ENCODE measurements around the gene ITM2B.

Gene ITM2B

DNA sequence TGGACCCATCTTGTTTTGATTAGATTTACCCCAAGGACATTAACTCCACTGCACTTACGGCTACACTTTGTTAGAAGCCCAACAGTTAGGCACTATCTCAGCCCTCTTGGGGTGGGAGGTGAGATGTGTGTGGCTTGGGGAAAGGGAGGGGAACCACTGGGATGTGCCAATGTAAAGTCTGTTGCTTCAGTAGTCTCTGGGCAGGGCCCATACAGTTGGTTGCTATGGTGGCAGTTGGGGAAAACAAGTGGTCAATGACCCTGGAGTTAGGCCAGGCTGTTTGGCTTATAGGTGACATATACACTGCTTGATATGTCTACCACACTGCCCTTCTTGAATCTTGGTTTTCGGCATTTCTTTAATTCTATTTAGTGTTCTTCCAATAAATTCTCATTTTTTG, 61.6 kb downstream of the ITM2B start:
- Histone ChIP-seq H3K4me3 (ENCODE audit: low read length) (no peak overlapping the region), H3K27ac (ENCODE audit: low read depth, low read length) (no peak overlapping the region), H3K18ac (ENCODE audit: low read length) (no peak overlapping the region), H3K23ac (ENCODE audit: low read length) (no peak overlapping the region), H3K9ac (ENCODE audit: low read length) (no peak overlapping the region), H3K4ac (ENCODE audit: low read depth, low read length) (no peak overlapping the region), H2BK120ac (ENCODE audit: low read depth, low read length) (no peak overlapping the region), H2BK15ac (replicated peaks; ENCODE audit: low read depth) (no peak overlapping the region), H3K4me1 (ENCODE audit: control insufficient read depth, low read depth, low read length) (no peaks in the 10 kb centered on the region), H4K5ac (ENCODE audit: low read length) (no peak overlapping the region), H2BK5ac (ENCODE audit: low read length) (no peak overlapping the region), H4K8ac (ENCODE audit: low read depth, low read length) (no peak overlapping the region), H3K79me2 (ENCODE audit: control insufficient read depth, insufficient read depth, low read length) (no peaks in the 10 kb centered on the region), H3K56ac (ENCODE audit: low read length) (no peak overlapping the region), H3K4me2 (ENCODE audit: low read length) (no peak overlapping the region), H3K27me3 (ENCODE audit: insufficient read depth, low read length, poor library complexity) (no peaks in the 10 kb centered on the region), H3K79me1 (ENCODE audit: low read length) (no peaks in the 10 kb centered on the region), H2AK5ac (ENCODE audit: low read length) (no peak overlapping the region), H3K36me3 (ENCODE audit: control insufficient read depth, insufficient read depth, low read length) (no peaks in the 10 kb centered on the region)
- no CpG with 5 or more reads among the region's 2 CpGs for WGBS (ENCODE audit: extremely low coverage, insufficient coverage, low lambda C conversion rate)
- DNase-seq, result no peak

DNA sequence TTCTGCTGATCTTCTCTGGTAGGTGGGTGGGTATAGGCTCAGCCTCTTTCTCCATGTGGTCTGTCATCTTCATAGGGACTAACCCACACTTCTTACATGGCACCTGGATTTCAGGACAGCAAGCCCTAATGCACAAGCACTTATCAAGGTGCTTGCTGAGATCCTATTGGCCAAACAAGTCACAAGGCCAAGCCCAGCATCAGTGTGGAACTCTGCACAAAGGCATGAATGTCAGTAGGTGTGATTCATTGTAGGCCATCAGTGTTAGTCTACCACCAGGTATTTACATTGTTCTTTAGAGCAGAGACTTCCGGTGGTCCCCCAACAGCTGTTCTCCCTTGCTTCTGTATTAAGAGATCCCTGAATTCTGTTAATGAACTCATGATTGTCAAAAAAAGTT, 62.3 kb downstream of the ITM2B start:
- H3K27ac ChIP-seq (ENCODE audit: low read depth, low read length), result no peak overlapping the region
- H3K56ac ChIP-seq (ENCODE audit: low read length), result no peak overlapping the region
- H3K23ac ChIP-seq (ENCODE audit: low read length), result no peak overlapping the region
- no peak overlapping the region for H2AK5ac ChIP-seq (ENCODE audit: low read length)
- no peaks in the 10 kb centered on the region for H3K79me1 ChIP-seq (ENCODE audit: low read length)
- no peaks in the 10 kb centered on the region for H3K27me3 ChIP-seq (ENCODE audit: insufficient read depth, low read length, poor library complexity)
- H3K9ac ChIP-seq (ENCODE audit: low read length), result no peak overlapping the region
- H3K36me3 ChIP-seq (ENCODE audit: control insufficient read depth, insufficient read depth, low read length), result no peaks in the 10 kb centered on the region
- H3K4me1 ChIP-seq (ENCODE audit: control insufficient read depth, low read depth, low read length), result no peaks in the 10 kb centered on the region
- no peak overlapping the region for H3K4me2 ChIP-seq (ENCODE audit: low read length)
- H4K5ac ChIP-seq (ENCODE audit: low read length), result no peak overlapping the region
- no peak overlapping the region for H3K4me3 ChIP-seq (ENCODE audit: low read length)
- no peak overlapping the region for H2BK15ac ChIP-seq (replicated peaks; ENCODE audit: low read depth)
- no peaks in the 10 kb centered on the region for H3K79me2 ChIP-seq (ENCODE audit: control insufficient read depth, insufficient read depth, low read length)
- H3K18ac ChIP-seq (ENCODE audit: low read length), result no peak overlapping the region
- no peak overlapping the region for H2BK5ac ChIP-seq (ENCODE audit: low read length)
- no peak overlapping the region for H2BK120ac ChIP-seq (ENCODE audit: low read depth, low read length)
- H3K4ac ChIP-seq (ENCODE audit: low read depth, low read length), result no peak overlapping the region
- no peak for DNase-seq
- WGBS (ENCODE audit: extremely low coverage, insufficient coverage, low lambda C conversion rate), result no CpG with 5 or more reads among the region's 1 CpG
- no peak overlapping the region for H4K8ac ChIP-seq (ENCODE audit: low read depth, low read length)

DNA sequence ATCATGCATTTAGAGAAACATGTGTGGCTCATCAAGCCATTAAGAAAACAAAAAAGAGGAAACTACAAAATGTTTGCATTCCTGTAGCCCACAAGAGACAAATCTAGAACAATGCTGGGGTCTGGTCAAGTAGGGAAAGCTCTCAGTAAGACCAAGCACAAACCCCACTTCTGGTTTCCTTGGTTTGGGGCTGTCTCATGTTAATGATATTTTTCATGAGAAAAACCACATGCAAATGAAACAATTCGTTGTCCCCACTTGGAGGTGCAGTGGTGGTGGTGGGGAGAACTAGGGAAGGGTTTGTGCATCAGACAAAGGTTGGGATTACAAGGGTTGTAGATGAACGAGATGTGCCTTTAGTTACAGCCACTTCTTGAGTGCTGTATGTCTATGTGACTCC, 63.5 kb downstream of the ITM2B start:
- Histone ChIP-seq H3K4me3 (ENCODE audit: low read length) (no peak overlapping the region), H3K56ac (ENCODE audit: low read length) (no peak overlapping the region), H3K18ac (ENCODE audit: low read length) (no peak overlapping the region), H3K4me2 (ENCODE audit: low read length) (no peak overlapping the region), H3K23ac (ENCODE audit: low read length) (no peak overlapping the region), H3K79me1 (ENCODE audit: low read length) (no peaks in the 10 kb centered on the region), H4K5ac (ENCODE audit: low read length) (no peak overlapping the region), H4K8ac (ENCODE audit: low read depth, low read length) (no peak overlapping the region), H3K9ac (ENCODE audit: low read length) (no peak overlapping the region), H2BK15ac (replicated peaks; ENCODE audit: low read depth) (no peak overlapping the region), H3K79me2 (ENCODE audit: control insufficient read depth, insufficient read depth, low read length) (no peaks in the 10 kb centered on the region), H3K36me3 (ENCODE audit: control insufficient read depth, insufficient read depth, low read length) (no peaks in the 10 kb centered on the region), H3K4me1 (ENCODE audit: control insufficient read depth, low read depth, low read length) (no peaks in the 10 kb centered on the region), H2BK120ac (ENCODE audit: low read depth, low read length) (no peak overlapping the region), H2BK5ac (ENCODE audit: low read length) (no peak overlapping the region), H3K27me3 (ENCODE audit: insufficient read depth, low read length, poor library complexity) (no peaks in the 10 kb centered on the region), H3K4ac (ENCODE audit: low read depth, low read length) (no peak overlapping the region), H2AK5ac (ENCODE audit: low read length) (no peak overlapping the region), H3K27ac (ENCODE audit: low read depth, low read length) (no peak overlapping the region)
- no CpG with 5 or more reads among the region's 2 CpGs for WGBS (ENCODE audit: extremely low coverage, insufficient coverage, low lambda C conversion rate)
- DNase-seq, result no peak

DNA sequence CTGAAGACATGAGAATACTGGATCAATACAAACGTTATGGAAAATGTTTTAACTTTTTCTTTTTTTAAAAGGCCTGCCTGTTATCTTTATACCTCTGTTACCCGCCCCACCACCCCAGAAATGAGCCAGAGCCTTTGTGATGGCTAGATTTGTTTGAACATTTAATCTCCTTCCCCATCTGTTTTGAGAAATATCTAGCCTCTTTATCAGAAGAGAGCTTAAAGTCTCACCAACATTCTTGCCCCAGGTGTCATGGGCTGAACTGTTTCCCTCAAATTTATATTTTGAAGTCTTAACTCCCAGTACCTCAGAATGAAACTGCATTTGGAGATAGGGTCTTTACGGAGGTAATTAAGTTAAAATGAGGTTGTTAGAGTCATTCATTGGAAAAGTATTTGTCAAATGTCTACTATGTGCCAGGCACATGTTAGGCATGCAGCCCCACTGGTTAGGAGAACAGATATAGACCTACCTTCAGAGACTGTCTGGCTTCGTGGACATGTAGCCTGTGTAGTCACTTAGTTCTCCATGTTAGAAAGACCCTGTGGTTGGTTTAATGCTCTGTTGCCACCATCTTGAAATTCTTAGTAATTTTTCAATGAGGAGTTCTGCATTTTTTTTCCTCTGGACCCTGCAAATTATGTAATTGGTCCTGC, 64.3 kb downstream of the ITM2B start:
- H3K79me1 ChIP-seq (ENCODE audit: low read length), result no peaks in the 10 kb centered on the region
- no peaks in the 10 kb centered on the region for H3K79me2 ChIP-seq (ENCODE audit: control insufficient read depth, insufficient read depth, low read length)

DNA sequence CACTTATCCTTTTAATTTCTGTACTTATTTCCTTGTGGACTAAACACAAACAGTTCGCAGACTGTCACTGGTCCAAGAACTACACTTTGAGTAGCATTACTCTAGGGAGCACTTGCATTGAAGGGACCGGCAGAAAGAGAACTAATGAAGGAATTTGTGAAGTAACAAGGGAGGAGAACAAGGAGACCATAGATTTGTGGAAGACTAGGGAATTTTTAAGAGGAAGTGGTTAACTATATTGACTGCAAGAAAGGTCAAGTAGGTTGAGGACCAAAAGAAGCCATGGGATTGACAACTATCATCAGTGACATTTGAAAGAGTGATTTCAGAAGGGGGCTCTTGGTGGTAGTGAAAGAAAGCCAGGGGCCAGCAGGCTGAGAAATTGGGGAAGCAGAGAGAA, 66.6 kb downstream of the ITM2B start:
- no peaks in the 10 kb centered on the region for H3K36me3 ChIP-seq (ENCODE audit: control insufficient read depth, insufficient read depth, low read length)
- no peak overlapping the region for H3K9ac ChIP-seq (ENCODE audit: low read length)
- no peak overlapping the region for H3K27ac ChIP-seq (ENCODE audit: low read depth, low read length)
- no CpG with 5 or more reads among the region's 2 CpGs for WGBS (ENCODE audit: extremely low coverage, insufficient coverage, low lambda C conversion rate)
- no peak overlapping the region for H2BK15ac ChIP-seq (replicated peaks; ENCODE audit: low read depth)
- no peak for DNase-seq
- no peak overlapping the region for H3K4ac ChIP-seq (ENCODE audit: low read depth, low read length)
- H3K18ac ChIP-seq (ENCODE audit: low read length), result no peak overlapping the region
- H3K4me3 ChIP-seq (ENCODE audit: low read length), result no peak overlapping the region
- H2BK5ac ChIP-seq (ENCODE audit: low read length), result no peak overlapping the region
- no peaks in the 10 kb centered on the region for H3K79me1 ChIP-seq (ENCODE audit: low read length)
- no peak overlapping the region for H3K56ac ChIP-seq (ENCODE audit: low read length)
- no peak overlapping the region for H4K5ac ChIP-seq (ENCODE audit: low read length)
- H3K4me2 ChIP-seq (ENCODE audit: low read length), result no peak overlapping the region
- H2AK5ac ChIP-seq (ENCODE audit: low read length), result no peak overlapping the region
- peaks cover under 1% of the 10 kb centered on the region for H3K79me2 ChIP-seq (ENCODE audit: control insufficient read depth, insufficient read depth, low read length)
- no peak overlapping the region for H4K8ac ChIP-seq (ENCODE audit: low read depth, low read length)
- H3K27me3 ChIP-seq (ENCODE audit: insufficient read depth, low read length, poor library complexity), result no peaks in the 10 kb centered on the region
- no peaks in the 10 kb centered on the region for H3K4me1 ChIP-seq (ENCODE audit: control insufficient read depth, low read depth, low read length)
- H3K23ac ChIP-seq (ENCODE audit: low read length), result no peak overlapping the region
- H2BK120ac ChIP-seq (ENCODE audit: low read depth, low read length), result no peak overlapping the region

More for the DNA sequence above, 64.3 kb downstream of the ITM2B start:
- Histone ChIP-seq H3K56ac (ENCODE audit: low read length) (no peak overlapping the region), H2BK15ac (replicated peaks; ENCODE audit: low read depth) (no peak overlapping the region), H3K9ac (ENCODE audit: low read length) (no peak overlapping the region), H3K4me2 (ENCODE audit: low read length) (no peak overlapping the region), H3K4me1 (ENCODE audit: control insufficient read depth, low read depth, low read length) (no peaks in the 10 kb centered on the region), H3K18ac (ENCODE audit: low read length) (no peak overlapping the region), H3K4me3 (ENCODE audit: low read length) (no peak overlapping the region), H4K5ac (ENCODE audit: low read length) (no peak overlapping the region), H4K8ac (ENCODE audit: low read depth, low read length) (no peak overlapping the region), H2BK5ac (ENCODE audit: low read length) (no peak overlapping the region), H2BK120ac (ENCODE audit: low read depth, low read length) (no peak overlapping the region), H3K27me3 (ENCODE audit: insufficient read depth, low read length, poor library complexity) (no peaks in the 10 kb centered on the region), H3K27ac (ENCODE audit: low read depth, low read length) (no peak overlapping the region), H2AK5ac (ENCODE audit: low read length) (no peak overlapping the region), H3K36me3 (ENCODE audit: control insufficient read depth, insufficient read depth, low read length) (no peaks in the 10 kb centered on the region), H3K23ac (ENCODE audit: low read length) (no peak overlapping the region), H3K4ac (ENCODE audit: low read depth, low read length) (no peak overlapping the region)
- WGBS (ENCODE audit: extremely low coverage, insufficient coverage, low lambda C conversion rate), result no CpG with 5 or more reads among the region's 4 CpGs
- no peak for DNase-seq

DNA sequence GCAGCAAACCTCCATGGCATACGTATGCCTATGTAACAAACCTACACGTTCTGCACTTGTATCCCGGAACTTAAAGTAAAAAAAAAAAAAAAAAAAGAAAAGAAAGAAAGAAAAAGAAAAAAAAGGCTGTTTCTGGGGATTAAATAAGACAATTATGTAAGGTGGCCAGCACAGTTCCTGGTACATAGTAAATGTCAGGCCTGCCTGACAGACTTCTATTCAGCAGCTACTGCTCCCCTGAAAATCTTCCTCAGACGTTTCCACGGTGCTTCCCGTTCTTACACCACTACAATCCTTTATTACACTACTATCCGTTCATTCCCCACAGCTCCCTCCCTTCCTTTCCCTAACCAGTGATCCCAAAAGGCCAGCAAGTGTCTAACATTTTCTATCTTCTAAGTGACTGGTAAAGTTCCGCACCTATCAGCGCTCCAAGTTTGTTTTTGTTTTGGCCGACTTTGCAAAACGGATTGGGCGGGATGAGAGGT, 69.9 kb downstream of the ITM2B start:
- Histone ChIP-seq H3K36me3 (ENCODE audit: control insufficient read depth, insufficient read depth, low read length) (no peaks in the 10 kb centered on the region), H3K4me1 (ENCODE audit: control insufficient read depth, low read depth, low read length) (no peaks in the 10 kb centered on the region), H4K8ac (ENCODE audit: low read depth, low read length) (peak overlapping the region; percentile 7), H3K27ac (ENCODE audit: low read depth, low read length) (peak overlapping the region; percentile 92), H3K79me2 (ENCODE audit: control insufficient read depth, insufficient read depth, low read length) (peaks cover 4% of the 10 kb centered on the region), H2AK5ac (ENCODE audit: low read length) (no peak overlapping the region), H3K56ac (ENCODE audit: low read length) (peak overlapping the region; percentile 91), H3K9ac (ENCODE audit: low read length) (peak overlapping the region; percentile 94), H3K18ac (ENCODE audit: low read length) (peak overlapping the region; percentile 92), H3K4ac (ENCODE audit: low read depth, low read length) (peak overlapping the region; percentile 64), H3K4me2 (ENCODE audit: low read length) (peak overlapping the region; percentile 98), H3K27me3 (ENCODE audit: insufficient read depth, low read length, poor library complexity) (no peaks in the 10 kb centered on the region), H2BK15ac (replicated peaks; ENCODE audit: low read depth) (no peak overlapping the region), H2BK5ac (ENCODE audit: low read length) (no peak overlapping the region), H3K79me1 (ENCODE audit: low read length) (peaks cover 2% of the 10 kb centered on the region), H4K5ac (ENCODE audit: low read length) (no peak overlapping the region), H3K4me3 (ENCODE audit: low read length) (peak overlapping the region; percentile 82), H2BK120ac (ENCODE audit: low read depth, low read length) (no peak overlapping the region), H3K23ac (ENCODE audit: low read length) (no peak overlapping the region)
- DNase-seq, result no peak
- no CpG with 5 or more reads among the region's 12 CpGs for WGBS (ENCODE audit: extremely low coverage, insufficient coverage, low lambda C conversion rate)
